ENCODE results near the gene IDH3G.

IDH3G gene

GRCh38 chrX:153814591-153815315, 20.6 kb upstream of the IDH3G start:
- no peak for FAIRE-seq

GRCh38 chrX:153813161-153813560, 19.0 kb upstream of the IDH3G start:
- FAIRE-seq, result no peak

GRCh38 chrX:153812220-153812619, 18.0 kb upstream of the IDH3G start:
- no peak for FAIRE-seq

- FAIRE-seq, result no peak
Measured at GRCh38 chrX:153807976-153808375, 13.8 kb upstream of the IDH3G start.

- no peak for FAIRE-seq
Measured at GRCh38 chrX:153806999-153807575, 12.9 kb upstream of the IDH3G start.

GRCh38 chrX:153805436-153805835, 11.3 kb upstream of the IDH3G start:
- FAIRE-seq, result no peak

DNA sequence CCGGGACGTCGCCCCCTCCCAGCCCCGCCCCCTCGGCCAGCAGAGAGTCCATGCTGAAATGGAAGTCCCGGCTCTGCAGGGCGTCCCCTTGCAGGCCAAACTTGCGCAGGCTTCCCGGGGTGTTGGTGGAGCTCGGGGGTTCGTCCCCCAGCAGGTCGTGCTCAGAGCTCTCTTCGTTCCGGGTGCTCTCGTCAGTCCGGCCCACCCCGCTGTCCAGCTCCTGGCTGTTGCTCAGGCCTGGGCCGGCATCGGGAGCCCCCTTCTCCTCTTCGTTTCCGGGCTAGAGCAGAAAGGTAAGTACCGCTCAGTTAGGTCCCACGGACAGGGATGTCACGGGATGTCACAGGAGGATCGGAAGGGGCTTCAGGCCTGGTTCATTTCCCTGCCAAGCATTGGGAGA, 10.4 kb upstream of the IDH3G start:
- no peak for FAIRE-seq

GRCh38 chrX:153804100-153804595, 10.0 kb upstream of the IDH3G start:
- no peak for FAIRE-seq

- FAIRE-seq, result no peak
Measured at GRCh38 chrX:153803211-153804099, 9.3 kb upstream of the IDH3G start.

DNA sequence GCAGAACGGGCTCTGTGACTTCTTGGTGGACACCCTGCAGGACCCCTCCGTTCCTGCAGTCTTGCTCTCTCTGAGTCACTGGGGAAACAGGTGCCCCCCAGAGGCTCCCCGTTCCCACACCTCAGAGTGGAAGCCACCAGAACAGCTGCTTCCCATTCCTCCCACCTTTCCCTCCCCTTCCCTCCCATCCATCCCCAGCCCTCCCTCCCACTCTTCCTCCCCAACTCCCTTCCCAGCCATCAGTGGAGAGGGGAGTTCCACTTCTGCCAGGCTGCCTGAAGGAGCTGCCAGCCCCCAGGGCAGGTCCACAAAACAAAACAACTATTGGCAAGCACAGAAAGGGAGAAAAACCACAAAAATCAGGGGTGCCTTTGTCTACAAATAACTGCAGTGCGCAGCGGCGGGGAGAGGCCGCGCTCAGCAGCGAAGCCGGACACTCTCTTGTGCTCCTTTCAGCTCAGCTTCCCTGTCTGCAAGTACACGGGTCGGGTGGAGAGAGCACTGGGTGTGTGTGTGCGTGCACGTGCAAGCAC, 8.4 kb upstream of the IDH3G start:
- FAIRE-seq, result no peak

GRCh38 chrX:153801669-153802068, 7.5 kb upstream of the IDH3G start:
- no peak for FAIRE-seq

GRCh38 chrX:153800746-153801145, 6.6 kb upstream of the IDH3G start:
- no peak for FAIRE-seq

GRCh38 chrX:153800177-153800722, 6.1 kb upstream of the IDH3G start:
- FAIRE-seq, result no peak

DNA sequence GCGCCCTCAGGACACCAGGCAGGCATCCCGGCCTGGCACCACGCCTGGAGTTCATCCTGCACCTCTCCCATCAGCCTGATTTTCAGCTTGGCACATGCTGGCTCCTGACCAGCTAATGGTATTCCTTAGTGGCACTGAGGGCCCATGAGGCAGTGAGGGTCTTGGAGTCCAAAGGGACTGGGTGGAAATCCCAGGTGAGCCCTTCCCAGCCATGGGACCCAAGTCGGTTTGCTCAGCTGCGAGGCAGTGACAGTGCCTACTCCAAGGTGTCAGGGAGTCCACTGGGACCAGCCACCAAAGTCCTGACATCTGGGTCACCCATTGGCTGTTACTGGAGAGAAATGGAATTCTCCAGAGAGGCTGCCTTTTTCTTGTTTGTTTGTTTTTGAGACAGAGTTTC, 5.2 kb upstream of the IDH3G start:
- no peak for FAIRE-seq

DNA sequence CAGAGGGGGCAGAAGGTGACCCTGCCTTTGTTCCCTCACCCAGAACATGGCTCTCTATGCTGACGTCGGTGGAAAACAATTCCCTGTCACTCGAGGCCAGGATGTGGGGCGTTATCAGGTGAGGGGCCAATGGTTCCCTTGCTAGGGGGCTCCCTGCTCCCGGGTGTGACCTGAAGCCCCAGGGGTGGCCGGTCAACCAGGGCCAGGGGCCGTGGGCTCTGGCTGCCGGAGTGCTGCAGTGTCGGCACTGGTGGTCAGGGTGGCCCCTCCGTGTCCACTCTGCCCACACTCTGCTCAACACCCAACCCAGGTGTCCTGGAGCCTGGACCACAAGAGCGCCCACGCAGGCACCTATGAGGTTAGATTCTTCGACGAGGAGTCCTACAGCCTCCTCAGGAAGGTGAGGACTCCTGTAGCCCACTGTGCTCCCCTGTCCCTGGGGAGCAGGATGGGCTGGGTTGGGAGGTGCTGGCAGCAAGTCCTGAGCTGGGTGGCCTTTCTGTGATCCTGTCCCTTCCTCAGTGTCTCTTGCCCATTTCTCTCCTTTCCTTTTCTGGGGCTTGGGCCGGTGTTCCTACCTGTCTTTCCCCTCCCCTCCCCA, 3.3 kb upstream of the IDH3G start:
- no peak for FAIRE-seq

DNA sequence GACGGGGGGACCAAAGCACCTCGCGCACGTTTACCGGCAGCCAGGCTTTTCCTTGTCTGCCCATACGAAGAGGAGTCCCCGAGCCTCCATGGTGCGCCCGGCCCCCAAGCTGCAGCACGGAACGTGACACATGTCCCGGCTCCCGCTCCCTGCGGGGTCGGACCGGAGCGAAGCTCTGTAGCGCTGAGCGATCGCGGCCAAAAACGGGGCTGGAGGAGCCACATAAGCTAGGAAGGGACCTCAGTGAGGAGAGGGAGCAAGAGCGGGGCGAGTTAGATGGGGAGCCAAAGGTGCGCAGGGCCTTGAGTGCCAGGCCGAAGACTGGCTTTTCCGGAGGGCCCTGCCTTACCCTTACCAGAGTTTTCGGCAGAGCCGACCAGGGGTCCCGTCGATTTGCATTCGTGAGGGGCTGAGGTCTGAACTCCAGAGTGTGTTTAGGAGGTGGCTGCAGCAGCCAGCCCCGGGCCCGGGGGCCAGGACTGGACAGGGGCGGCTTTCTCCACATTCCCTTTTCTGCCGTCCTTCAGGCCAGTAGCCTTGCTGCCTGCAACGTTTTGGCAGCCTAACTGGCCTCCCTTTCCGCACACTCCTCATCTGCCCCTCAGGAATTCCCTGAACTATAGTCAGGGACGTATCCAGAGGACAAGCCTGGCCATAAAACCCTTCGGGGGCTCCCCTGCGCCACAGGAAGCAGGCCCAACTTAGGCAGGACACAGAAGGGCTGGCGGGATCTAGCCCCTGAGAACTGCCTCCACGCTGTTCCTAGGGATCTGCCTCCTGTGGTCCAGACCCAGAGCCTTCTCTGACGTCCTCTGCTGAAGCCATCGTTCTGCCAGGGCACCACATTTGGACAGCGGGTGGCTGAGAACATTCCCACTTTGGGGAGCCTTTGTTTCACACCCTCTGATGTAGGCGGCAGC, 982 bp upstream of the IDH3G start:
- no peak for FAIRE-seq

DNA sequence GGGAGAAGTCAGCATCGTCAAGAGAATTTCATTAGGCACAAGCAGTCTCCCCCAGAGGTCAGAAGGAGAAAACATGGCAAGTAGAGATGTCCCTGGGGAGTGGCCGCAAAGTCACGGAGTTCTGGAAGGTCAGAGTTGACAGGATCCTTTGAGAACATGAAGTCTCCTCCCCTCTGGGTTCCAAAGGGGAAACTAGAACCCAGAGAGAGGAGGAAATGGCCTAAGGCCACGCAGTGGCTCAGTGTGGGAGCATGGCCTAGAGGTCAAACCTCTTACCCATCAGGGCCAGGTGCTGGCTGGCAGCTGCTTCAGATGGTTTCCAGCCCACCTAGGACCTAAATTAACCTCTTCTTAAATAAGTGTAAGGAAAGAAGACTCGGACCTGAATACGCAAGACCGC, 884 bp downstream of the IDH3G start:
- no peak for FAIRE-seq

DNA sequence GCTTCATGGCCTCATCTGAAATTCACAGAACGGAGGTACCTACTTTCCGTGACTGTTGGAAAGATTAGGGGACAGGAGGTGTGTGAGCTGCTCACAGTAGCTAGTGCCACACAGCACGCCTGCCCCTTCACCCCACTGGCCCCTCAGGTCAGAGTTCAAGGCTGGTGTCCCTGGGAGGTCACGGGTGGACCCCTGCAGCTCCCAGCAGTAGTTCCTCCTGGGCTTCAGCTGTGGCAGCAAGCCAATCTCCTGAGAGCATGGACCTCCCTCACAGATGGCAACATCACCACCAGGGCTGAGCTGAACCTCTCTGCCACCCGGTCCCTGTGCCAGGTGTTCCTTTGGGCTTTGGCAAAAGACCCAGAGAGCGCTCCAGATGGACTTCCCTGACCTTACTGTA, 1.8 kb downstream of the IDH3G start:
- FAIRE-seq, result no peak

- FAIRE-seq, result no peak
Measured at GRCh38 chrX:153791104-153791852, 2.9 kb downstream of the IDH3G start.

DNA sequence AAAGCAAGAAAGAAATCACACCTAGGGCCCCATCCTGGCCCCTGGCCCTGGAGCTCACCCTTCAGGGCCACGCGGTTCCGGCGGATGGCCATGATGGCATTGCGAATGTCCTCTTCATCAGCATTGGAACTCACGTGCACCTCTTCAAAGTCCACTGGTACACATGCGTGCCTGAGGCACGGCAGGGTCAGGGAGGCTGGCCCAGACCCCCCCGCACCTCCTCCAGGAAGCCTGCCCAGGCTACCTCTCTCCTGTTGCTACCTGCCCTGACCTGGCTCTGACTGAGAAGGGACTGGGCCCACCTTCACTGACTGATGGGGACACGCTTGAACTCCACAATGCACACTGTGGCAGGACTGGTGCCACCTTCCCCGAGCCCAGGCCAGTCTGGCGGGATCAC, 4.5 kb downstream of the IDH3G start:
- no peak for FAIRE-seq

DNA sequence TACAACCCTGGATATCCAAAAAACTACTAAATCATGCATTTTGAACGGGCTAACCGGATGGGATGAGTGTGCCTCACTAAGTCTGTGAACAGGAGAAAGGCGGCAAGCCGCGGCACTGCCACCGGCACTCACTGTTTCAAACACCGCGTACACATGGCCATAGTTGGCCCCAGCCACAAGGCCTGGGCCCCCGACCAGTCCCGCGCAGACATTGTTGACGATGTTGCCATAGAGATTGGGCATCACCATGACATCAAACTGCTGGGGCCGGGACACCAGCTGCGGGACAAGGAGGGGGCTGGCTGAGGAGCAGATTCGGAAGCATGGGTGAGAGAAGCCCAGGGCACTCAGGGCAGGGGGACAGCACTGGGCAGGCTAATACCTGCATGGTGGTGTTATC, 7.5 kb downstream of the IDH3G start:
- no peak for FAIRE-seq

Measured in islet of Langerhans (tissue), 1 donor.